GM12892 (cell line): ENCODE measurements around the gene MFSD6.

ENCODE experiments used
- POLR2A ChIP-seq: IDR thresholded peaks from 2 replicates; pipeline ENCODE4 v1.6.1; 2011; ENCODE audit warnings: low read depth, low read length, control low read depth
- POLR2AphosphoS5 ChIP-seq: IDR thresholded peaks from 2 replicates; pipeline ENCODE4 v1.6.1; 2011; ENCODE audit warnings: low read depth, low read length, control low read depth

GRCh38 chr2:190460487-190460886 is 52.3 kb downstream of the MFSD6 start:
- TF ChIP-seq POLR2A = no peak
- no peak for TF ChIP-seq POLR2AphosphoS5
